Epidermal melanocyte (primary cell): ENCODE measurements around the gene SRGAP2B.
"Not testable (repeated sequence)": the region's sequence is repeated elsewhere in the genome, so short reads cannot be mapped to it uniquely, and the experiment has no call there.

Experiments used
- DNase-seq: peaks from one replicate; pipeline ENCODE4 v3.0.0; 2011; ENCODE audit warnings: low spot score; ENCODE audit not compliant: insufficient read length

SRGAP2B gene

DNA sequence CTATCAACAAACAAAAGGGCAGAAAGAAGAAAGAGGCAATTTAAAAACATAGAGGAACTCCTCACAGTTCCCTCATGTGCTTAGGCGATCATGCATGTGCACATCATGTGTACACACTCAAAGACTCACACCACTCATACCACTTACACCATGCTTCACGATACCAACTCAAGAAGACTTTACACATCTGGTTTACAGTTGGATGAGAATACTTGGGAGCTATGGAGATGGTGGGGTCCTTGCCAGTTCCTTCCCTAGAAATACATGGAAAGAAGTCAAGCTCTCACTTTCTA lies 96.2 kb downstream of the SRGAP2B start:
- not testable (repeated sequence) for DNase-seq

- DNase-seq, result not testable (repeated sequence)
Observed at GRCh38 chr1:144998134-144998980, 96.8 kb downstream of the SRGAP2B start.

GRCh38 chr1:144995833-144996410 lies 99.2 kb downstream of the SRGAP2B start:
- not testable (repeated sequence) for DNase-seq

GRCh38 chr1:144992915-144993314 lies 102.2 kb downstream of the SRGAP2B start:
- not testable (repeated sequence) for DNase-seq

DNA sequence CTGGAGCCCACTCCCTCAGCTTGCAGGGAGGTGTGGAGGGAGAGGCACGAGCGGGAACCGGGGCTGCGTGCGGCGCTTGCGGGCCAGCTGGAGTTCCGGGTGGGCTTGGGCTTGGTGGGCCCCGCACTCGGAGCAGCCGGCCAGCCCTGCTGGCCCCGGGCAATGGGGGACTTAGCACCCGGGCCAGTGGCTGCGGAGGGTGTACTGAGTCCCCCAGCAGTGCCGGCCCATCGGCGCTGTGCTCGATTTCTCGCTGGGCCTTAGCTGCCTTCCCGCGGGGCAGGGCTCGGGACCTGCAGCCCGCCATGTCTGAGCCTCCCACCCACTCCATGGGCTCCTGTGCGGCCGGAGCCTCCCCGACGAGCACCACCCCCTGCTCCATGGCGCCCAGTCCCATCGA lies 104.5 kb downstream of the SRGAP2B start:
- DNase-seq, result not testable (repeated sequence)

DNA sequence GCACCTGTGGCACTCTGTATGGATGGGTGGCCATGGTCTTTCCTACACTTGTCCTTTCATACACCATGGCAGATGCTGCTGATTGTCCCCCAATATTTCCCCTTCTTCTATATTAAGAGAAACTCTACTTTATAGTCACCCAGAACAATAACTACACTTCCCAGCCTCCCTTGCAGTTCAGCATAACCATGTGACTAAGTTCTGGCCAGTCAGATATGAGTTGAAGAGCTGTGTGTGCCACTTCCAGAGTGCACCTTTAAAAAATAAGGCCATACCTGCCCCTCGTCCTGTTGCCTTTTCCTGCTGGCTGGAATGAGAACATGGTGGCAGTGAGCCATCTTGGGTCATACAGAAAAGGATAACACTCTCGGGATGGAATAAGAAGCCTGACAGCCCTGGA lies 108.0 kb downstream of the SRGAP2B start:
- not testable (repeated sequence) for DNase-seq

DNA sequence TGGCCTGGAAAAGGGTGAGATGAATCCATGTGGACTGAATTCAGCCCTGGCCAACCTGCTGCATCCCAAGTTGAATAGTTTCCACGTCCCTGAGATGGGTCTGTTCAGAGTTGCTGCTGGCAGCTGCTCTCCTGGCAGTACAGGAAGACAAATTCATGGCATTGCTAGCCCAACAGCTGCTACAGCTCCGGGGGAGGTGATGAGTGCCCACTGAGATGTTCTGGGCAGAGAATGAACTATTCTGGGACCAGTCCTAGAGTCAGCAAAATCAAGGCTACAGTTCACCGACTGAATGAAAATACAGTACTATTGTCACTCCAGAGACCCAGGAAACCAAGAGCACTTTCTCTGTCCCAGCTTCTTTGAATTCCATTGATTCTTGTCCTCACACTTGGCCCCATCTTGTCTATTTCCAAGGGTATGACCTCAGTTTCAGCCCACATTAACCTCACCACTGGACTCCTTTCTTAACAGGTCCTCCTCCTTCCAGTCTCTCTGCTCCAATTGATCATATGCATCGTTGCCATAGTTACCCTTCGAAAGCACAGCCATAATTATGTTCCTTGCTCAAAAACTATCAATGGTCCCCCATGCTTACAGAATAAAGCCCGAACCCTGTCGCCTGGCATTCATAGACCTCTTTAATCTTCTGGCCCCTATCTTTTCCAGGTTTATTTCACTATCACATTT lies 108.8 kb downstream of the SRGAP2B start:
- not testable (repeated sequence) for DNase-seq

DNA sequence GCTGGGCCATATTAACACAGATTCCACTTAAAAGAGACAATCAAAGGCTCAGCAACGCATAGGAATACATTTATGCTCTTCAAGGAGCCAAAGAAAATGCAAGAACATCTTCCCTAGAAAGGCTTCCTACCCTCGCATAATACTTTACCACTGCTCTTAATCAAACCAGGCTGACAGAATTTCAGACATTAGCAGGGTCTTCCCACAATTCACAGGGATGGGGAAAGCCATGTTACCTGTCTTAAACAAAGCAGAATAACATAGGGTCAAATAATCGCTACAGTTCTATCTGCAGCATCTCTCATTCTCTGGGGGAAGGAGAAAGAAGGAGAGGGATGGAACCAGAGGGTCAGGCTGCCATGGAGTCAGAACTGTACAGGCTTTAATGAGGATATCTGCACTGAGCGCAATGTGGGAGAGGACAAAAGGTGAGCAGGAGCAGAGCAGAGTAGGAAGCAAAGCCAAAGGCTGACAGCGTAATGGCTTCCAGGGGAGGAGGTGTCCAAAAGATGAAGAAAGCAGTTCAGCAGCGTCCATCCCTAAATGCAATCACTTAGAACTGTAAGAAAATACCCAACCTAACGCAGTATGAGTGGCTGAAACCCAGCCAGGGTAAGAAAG lies 109.5 kb downstream of the SRGAP2B start:
- DNase-seq, result not testable (repeated sequence)

DNA sequence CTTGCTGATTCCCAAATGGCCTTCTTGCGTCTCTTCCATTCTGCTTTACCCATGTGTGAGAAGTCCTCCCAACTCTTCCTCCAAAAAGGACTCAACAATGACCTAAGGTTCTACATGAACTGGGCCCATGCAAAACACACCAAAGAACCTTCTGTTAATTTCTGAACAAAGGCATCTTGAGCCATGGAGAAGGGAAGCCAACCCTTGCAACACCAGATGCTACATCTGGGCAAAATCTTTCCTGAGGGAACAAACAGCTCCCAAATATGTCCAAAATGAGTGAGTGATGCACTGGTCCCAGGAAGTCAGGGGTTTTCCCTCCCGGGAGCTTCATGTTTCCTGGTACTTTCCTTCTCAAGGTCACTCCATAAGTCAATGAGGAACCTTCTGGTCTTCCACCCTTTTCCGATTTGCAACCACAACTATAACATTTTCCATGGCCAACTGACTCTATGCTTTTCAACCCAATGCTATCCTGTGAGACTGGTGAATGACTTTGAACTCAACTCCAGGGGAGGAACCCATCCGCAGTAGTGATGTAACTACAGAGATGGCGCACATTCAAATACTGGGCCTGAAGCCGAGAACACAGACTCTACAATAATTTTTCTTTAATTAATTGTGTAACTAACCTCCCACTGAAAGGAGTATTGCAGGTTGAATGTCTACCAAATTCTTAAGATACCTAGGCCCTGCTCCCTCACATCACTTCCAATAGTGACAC lies 112.2 kb downstream of the SRGAP2B start:
- DNase-seq, result not testable (repeated sequence)

DNA sequence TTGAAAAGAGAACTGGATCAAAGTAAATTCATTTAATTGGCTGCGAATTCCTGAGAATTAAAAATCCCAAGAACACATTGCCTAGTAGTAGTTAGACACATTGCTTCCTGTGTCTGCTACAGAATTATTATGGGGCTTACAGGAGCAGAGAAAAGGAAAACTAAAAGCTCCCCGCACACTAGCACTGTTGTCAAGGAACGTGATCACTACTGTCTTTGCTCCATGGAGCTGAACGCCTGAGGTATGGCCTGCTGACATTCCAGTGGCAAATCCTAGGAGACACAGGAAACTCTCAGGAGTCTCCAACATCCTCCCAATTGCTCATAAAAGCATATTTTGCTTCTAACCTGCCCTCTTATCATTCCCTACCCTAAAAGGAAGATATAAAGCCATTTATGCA lies 114.0 kb downstream of the SRGAP2B start:
- DNase-seq, result not testable (repeated sequence)

DNA sequence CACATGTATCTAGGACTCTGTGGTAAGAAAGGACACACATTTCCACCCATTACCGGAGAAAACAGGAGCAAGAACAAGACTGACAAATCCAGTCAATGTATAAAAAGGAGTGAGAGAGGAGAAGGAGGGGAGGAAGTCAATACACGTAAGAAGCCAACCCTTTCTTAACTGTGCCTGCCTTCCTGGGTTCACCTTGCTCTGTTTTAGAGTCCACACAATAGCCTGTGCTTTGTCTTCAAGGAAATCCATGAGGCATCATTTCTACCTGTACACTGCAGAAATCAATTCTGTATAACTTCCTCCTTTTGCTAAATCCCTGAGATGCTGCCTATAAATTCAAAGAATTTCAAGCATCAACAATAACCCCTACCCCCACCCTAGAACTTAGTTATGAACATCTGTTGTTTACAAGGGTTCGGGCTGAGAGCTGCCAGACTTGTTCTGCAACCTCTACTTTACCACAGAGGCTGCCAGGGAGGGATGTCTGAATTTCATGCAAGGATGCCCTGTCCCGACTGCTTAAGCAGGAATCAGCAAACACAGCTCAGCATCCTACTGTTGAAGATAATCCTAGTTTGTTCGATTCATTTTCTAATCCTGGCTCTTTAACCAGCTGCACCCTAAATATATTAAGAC lies 115.0 kb downstream of the SRGAP2B start:
- not testable (repeated sequence) for DNase-seq

DNA sequence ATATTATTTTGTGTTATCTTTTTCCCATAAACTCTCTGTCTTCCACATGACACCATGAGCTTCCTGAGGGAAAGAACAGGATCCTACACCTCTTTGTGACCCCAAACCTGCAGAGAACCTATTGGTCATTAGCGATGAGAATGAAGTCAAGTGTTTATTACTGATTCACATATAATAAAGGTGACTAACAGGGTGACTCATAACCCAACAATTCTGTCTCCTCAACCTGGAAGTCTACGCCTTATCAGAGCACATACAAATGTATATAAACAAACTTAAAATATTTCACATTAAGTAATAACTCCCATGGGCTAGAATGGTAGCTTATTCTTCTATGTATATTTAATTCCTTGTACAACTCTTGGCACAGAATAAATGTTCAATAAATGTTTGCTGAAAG lies 117.3 kb downstream of the SRGAP2B start:
- not testable (repeated sequence) for DNase-seq

GRCh38 chr1:144971936-144972335 lies 123.2 kb downstream of the SRGAP2B start:
- DNase-seq, result not testable (repeated sequence)

DNA sequence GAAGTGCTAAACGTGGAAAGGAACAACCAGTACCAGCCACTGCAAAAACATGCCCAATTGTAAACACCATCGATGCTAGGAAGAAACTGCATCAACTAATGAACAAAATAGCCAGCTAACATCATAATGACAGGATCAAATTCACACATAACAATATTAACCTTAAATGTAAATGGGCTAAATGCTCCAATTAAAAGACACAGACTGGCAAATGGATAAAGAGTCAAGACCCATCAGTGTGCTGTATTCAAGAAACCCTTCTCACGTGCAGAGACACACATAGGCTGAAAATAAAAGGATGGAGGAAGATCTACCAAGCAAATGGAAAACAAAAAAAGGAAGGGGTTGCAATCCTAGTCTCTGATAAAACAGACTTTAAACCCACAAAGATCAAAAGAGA lies 128.6 kb downstream of the SRGAP2B start:
- DNase-seq, result not testable (repeated sequence)

GRCh38 chr1:144964765-144965164 lies 130.4 kb downstream of the SRGAP2B start:
- DNase-seq, result not testable (repeated sequence)

GRCh38 chr1:144964186-144964585 lies 130.9 kb downstream of the SRGAP2B start:
- DNase-seq, result not testable (repeated sequence)

- DNase-seq, result not testable (repeated sequence)
Observed at GRCh38 chr1:144963571-144963970, 131.6 kb downstream of the SRGAP2B start.

GRCh38 chr1:144961604-144962583 lies 133.2 kb downstream of the SRGAP2B start:
- DNase-seq, result not testable (repeated sequence)

- not testable (repeated sequence) for DNase-seq
Observed at GRCh38 chr1:144960929-144961488, 134.1 kb downstream of the SRGAP2B start.
